Suppressor macrophage treated with lipopolysaccharide for 1 hour (primary cell): Measurements from ENCODE around the gene CHST14.

Experiments used
- DNase-seq, 3 donors: peaks; one replicate each; pipeline ENCODE4 v3.0.0-alpha.2; 2020 to 2022

Gene CHST14

GRCh38 chr15:40464595-40465185 lies 6.1 kb upstream of the CHST14 start:
- no peak for DNase-seq

- DNase-seq = no peak
Observed at GRCh38 chr15:40465939-40466338, 4.8 kb upstream of the CHST14 start.

- DNase-seq = peak in 1 of 3 donors; percentile 22
Observed at GRCh38 chr15:40466426-40467260, 4.1 kb upstream of the CHST14 start.

- DNase-seq = no peak
Observed at GRCh38 chr15:40467261-40467615, 3.5 kb upstream of the CHST14 start.

- peak in 2 of 3 donors; percentile 42 to 66 for DNase-seq
Observed at GRCh38 chr15:40468898-40469331, 1.9 kb upstream of the CHST14 start.

GRCh38 chr15:40469776-40470390 lies 901 bp upstream of the CHST14 start:
- DNase-seq = peak in 1 of 3 donors; percentile 14

GRCh38 chr15:40471105-40471807 lies 472 bp downstream of the CHST14 start:
- DNase-seq = peak in 1 of 3 donors; percentile 21

- no peak for DNase-seq
Observed at GRCh38 chr15:40471808-40472150, 995 bp downstream of the CHST14 start.

- no peak for DNase-seq
Observed at GRCh38 chr15:40472171-40472727, 1.5 kb downstream of the CHST14 start.

GRCh38 chr15:40474581-40474980 lies 3.8 kb downstream of the CHST14 start:
- DNase-seq = no peak

GRCh38 chr15:40477642-40478327 lies 7.0 kb downstream of the CHST14 start:
- DNase-seq = no peak

GRCh38 chr15:40479024-40479423 lies 8.2 kb downstream of the CHST14 start:
- DNase-seq = no peak

- no peak for DNase-seq
Observed at GRCh38 chr15:40481341-40482074, 10.7 kb downstream of the CHST14 start.

- DNase-seq = no peak
Observed at GRCh38 chr15:40483919-40484318, 13.1 kb downstream of the CHST14 start.

- DNase-seq = no peak
Observed at GRCh38 chr15:40486066-40486770, 15.4 kb downstream of the CHST14 start.

GRCh38 chr15:40487816-40488682 lies 17.3 kb downstream of the CHST14 start:
- no peak for DNase-seq

- no peak for DNase-seq
Observed at GRCh38 chr15:40489274-40490175, 18.7 kb downstream of the CHST14 start.

- peak; percentile 67 to 82 (median 81) for DNase-seq
Observed at GRCh38 chr15:40493089-40493840, 22.5 kb downstream of the CHST14 start.
